HG03432 (cell line): ENCODE measurements around the gene RNF146.
"Not testable (repeated sequence)": the region's sequence is repeated elsewhere in the genome, so short reads cannot be mapped to it uniquely, and the experiment has no call there.

Experiments
- ATAC-seq: cut with Tn5 transposase; IDR thresholded peaks from one replicate; pipeline ENCODE4 v1.9.1; 2021; ENCODE audit warnings: mild to moderate bottlenecking, moderate library complexity; ENCODE audit not compliant: unreplicated experiment

Gene RNF146

GRCh38 chr6:127282184-127282583 lies 15.5 kb downstream of the RNF146 start:
- ATAC-seq = no peak

GRCh38 chr6:127288705-127289104 lies 22.0 kb downstream of the RNF146 start:
- peak; percentile 21 for ATAC-seq

- ATAC-seq = no peak
Observed at GRCh38 chr6:127289934-127290333, 23.3 kb downstream of the RNF146 start.

GRCh38 chr6:127290391-127291265 lies 24.0 kb downstream of the RNF146 start:
- ATAC-seq = peak; percentile 51

- peak; percentile 89 for ATAC-seq
Observed at GRCh38 chr6:127291495-127291894, 24.8 kb downstream of the RNF146 start.

GRCh38 chr6:127297502-127298070 lies 30.9 kb downstream of the RNF146 start:
- ATAC-seq = no peak

GRCh38 chr6:127298475-127298874 lies 31.8 kb downstream of the RNF146 start:
- ATAC-seq = no peak

GRCh38 chr6:127299522-127300240 lies 33.0 kb downstream of the RNF146 start:
- ATAC-seq = no peak

GRCh38 chr6:127300411-127300810 lies 33.7 kb downstream of the RNF146 start:
- no peak for ATAC-seq

- no peak for ATAC-seq
Observed at GRCh38 chr6:127301199-127301700, 34.6 kb downstream of the RNF146 start.

- ATAC-seq = peak; percentile 74
Observed at GRCh38 chr6:127302728-127303660, 36.3 kb downstream of the RNF146 start.

GRCh38 chr6:127303917-127304316 lies 37.3 kb downstream of the RNF146 start:
- no peak for ATAC-seq

GRCh38 chr6:127305741-127306140 lies 39.1 kb downstream of the RNF146 start:
- no peak for ATAC-seq

GRCh38 chr6:127317388-127318128 lies 50.9 kb downstream of the RNF146 start:
- ATAC-seq = no peak

GRCh38 chr6:127319686-127320085 lies 53.0 kb downstream of the RNF146 start:
- ATAC-seq = no peak

- no peak for ATAC-seq
Observed at GRCh38 chr6:127328043-127328609, 61.5 kb downstream of the RNF146 start.

GRCh38 chr6:127331256-127331655 lies 64.6 kb downstream of the RNF146 start:
- ATAC-seq = not testable (repeated sequence)

GRCh38 chr6:127332383-127332961 lies 65.8 kb downstream of the RNF146 start:
- no peak for ATAC-seq
